GM12875 (cell line): ENCODE measurements around the gene PRAC2.

Experiments
- H3K4me3 ChIP-seq: one replicate; pipeline ENCODE4 v1.5.1; 2011; ENCODE audit warnings: low read depth, low read length, control low read depth
- TF ChIP-seq, protein P1 (sequence below): IDR thresholded peaks from 2 replicates; pipeline ENCODE4 v1.5.1; 2011; ENCODE audit warnings: low read depth, mild to moderate bottlenecking, control low read depth, inconsistent platforms, low read length, moderate library complexity, borderline replicate concordance; ENCODE audit not compliant: insufficient read depth

The PRAC2 gene

DNA sequence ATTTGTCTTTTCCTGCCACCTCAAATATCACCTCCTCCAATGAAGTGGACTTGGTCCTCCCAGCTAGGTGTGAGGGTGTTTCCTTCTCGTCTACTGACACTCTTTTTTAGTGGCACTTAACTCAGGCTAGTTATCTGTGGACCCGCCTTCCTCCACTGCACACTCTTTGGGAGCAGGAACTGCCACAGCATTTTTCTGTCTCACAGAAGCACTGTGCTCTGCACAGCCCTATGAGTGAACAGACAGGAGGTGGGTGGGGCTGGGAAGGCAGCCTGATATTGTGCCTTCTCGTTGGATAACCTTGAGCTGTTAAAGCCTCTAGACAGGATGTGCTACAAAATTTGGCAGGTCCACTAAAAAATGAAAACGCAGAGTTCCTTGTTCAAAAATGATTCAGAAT, 37.4 kb downstream of the PRAC2 start:
- TF ChIP-seq, protein P1, sequence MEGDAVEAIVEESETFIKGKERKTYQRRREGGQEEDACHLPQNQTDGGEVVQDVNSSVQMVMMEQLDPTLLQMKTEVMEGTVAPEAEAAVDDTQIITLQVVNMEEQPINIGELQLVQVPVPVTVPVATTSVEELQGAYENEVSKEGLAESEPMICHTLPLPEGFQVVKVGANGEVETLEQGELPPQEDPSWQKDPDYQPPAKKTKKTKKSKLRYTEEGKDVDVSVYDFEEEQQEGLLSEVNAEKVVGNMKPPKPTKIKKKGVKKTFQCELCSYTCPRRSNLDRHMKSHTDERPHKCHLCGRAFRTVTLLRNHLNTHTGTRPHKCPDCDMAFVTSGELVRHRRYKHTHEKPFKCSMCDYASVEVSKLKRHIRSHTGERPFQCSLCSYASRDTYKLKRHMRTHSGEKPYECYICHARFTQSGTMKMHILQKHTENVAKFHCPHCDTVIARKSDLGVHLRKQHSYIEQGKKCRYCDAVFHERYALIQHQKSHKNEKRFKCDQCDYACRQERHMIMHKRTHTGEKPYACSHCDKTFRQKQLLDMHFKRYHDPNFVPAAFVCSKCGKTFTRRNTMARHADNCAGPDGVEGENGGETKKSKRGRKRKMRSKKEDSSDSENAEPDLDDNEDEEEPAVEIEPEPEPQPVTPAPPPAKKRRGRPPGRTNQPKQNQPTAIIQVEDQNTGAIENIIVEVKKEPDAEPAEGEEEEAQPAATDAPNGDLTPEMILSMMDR = no peak
- no peak overlapping the region for H3K4me3 ChIP-seq

DNA sequence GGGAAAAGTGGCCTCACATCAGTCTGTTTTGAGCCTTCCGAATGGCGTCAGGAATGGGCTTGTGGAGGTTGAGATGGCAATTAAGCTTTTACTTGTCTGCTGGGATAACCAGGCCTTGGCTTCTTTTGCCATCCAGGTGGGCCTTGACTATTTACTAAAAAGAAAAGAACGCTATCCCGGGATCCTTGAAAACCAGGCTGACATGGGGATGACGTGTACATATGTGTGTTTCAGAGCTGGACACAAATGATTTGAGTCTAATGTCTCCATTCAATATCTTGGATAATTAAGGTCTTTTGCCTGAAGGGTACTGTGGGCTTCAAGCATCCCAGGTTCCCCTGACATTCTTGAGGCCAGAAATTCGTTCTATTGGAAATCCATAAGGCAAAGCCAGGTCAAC, 38.1 kb downstream of the PRAC2 start:
- TF ChIP-seq, protein P1 = no peak
- no peak overlapping the region for H3K4me3 ChIP-seq

DNA sequence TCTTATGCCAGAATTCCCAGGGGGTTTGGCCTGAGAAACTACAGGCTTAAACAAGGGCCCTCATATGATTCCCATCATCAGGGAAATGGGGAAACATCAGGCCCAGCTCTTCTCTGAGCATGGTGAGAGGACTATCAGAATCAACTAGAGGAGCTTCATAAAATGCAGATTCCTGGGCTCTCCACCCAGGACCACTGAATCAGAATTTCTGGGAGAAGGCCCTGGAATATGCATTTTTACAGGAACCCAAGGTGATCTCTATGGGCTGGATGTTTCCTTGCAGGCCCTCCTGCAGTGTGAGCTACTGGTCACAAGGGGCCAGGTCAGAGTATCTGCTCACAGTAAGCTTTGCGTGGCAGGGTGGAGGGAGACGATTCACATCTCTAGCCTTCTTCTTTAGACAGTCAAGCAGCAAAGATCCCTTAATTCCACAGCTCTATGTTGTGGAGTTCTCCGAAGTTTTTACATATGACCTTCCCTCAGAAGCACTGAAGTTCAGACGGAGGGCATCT, 44.3 kb downstream of the PRAC2 start:
- no peak overlapping the region for H3K4me3 ChIP-seq

DNA sequence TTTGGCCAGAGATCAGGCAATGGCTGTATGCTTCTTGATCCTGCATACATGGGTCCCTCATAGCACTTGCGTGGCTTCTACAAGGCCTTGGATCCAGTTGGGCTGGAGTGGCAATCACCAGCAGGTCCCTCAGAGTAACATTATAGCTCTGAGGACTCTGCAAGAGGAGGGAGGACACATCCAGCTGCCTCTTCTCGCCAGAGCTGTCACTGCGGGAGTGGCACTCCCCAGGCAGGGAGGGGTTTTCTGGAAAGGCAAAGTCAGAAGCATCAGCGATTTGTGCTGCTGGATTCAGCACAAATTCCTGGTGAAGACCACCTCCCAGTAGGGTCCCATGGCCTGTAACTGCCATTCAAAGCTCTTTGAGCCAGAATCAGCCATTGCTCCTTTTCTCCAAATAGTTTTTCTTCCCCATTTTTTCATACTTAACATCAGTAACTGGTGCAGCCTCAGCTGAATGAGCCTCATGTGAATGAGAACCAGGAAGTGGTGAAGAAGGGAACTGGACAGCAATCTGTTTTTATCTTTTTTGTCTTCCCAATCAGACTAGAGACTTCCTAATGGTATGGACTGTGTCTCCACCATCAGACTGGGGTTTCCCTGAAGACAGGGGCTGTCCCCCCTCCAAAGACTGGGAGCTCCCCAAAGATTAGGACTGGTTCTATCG, 46.2 kb downstream of the PRAC2 start:
- H3K4me3 ChIP-seq = no peak overlapping the region
- TF ChIP-seq, protein P1 = no peak

More for the DNA sequence above, 44.3 kb downstream of the PRAC2 start:
- TF ChIP-seq, protein P1 = 0 out of 2 replicates have a peak, but pooled peaks have one; percentile 4

DNA sequence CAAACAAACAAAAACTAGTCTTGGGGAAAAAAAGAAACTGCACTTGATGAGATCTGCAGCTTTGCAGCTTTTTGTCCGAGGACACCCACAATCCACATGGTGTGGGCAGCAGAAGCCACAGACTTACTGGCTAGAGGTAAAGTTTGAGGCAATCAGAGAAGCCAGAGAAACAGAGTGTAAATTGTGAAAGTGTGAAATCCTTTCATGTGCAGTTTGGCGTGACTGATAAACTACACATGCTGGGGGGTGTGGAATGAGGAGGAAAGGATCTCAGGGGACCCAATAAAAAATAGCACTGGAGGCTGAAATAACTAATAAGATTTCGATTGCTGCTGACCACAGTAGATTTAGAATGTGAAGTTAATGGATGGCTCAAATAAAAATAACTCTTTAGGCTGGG, 48.0 kb downstream of the PRAC2 start:
- no peak overlapping the region for H3K4me3 ChIP-seq
- TF ChIP-seq, protein P1 = no peak

DNA sequence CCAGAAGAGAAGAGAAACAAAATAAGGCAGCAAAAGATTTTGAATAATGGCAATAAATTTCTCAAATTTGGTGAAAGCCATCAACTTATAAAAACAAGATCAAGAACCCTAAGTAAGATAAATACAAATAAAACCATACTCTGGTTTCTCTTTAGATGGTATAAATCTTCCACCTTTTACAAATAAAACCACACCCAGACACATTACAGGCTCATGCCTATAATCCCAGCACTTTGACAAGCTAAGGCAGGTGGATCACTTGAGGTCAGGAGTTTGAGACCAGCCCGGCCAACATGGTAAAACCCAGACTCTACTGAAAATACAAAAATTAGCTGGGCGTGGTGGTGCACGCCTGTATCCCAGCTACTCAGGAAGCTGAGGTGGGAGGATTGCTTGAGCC, 50.3 kb downstream of the PRAC2 start:
- TF ChIP-seq, protein P1 = no peak
- H3K4me3 ChIP-seq = no peak overlapping the region
